ENCODE results near the gene MTM1.

The MTM1 gene

DNA sequence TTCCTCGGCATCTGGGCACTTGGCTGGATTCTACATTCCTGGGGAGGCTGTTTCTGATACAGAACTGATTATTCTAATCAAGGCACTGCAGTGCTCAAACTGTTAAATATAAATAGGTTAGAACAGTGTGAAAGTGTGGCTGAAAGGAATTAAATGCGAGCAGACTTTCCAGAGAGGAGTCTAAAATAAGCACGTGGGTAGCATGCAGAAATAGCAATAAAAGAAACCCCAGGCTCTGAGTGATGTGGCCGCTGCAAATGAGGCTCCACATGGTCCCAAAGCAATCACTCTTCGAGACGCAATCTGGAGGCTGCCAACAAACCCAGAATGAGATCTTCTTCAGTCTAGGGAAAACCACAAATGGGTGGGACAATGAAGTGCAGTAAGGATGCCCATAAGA lies 30.6 kb upstream of the MTM1 start:
- H3K27ac ChIP-seq (ENCODE audit: low read length), result no peak overlapping the region
- no peak for DNase-seq (ENCODE audit: low read depth, low spot score)
- H3K9me3 ChIP-seq (ENCODE audit: control insufficient read depth, insufficient read depth, low read length), result no peaks in the 10 kb centered on the region
- WGBS (ENCODE audit: insufficient coverage, insufficient read length), result no CpG with 5 or more reads among the region's 6 CpGs
- H3K27me3 ChIP-seq (ENCODE audit: control insufficient read depth, insufficient read depth, low read length), result no peaks in the 10 kb centered on the region
- H3K36me3 ChIP-seq (ENCODE audit: control insufficient read depth, insufficient read depth, low read length), result no peaks in the 10 kb centered on the region
- no peak overlapping the region for H3K4me3 ChIP-seq (ENCODE audit: low read length)
- no peaks in the 10 kb centered on the region for H3K4me1 ChIP-seq (ENCODE audit: control insufficient read depth, insufficient read depth, low read length)

- Histone ChIP-seq H3K27ac (ENCODE audit: low read length) (no peak overlapping the region), H3K4me1 (ENCODE audit: control insufficient read depth, insufficient read depth, low read length) (no peaks in the 10 kb centered on the region), H3K27me3 (ENCODE audit: control insufficient read depth, insufficient read depth, low read length) (no peaks in the 10 kb centered on the region), H3K4me3 (ENCODE audit: low read length) (no peak overlapping the region), H3K9me3 (ENCODE audit: control insufficient read depth, insufficient read depth, low read length) (no peaks in the 10 kb centered on the region), H3K36me3 (ENCODE audit: control insufficient read depth, insufficient read depth, low read length) (no peaks in the 10 kb centered on the region)
- DNase-seq (ENCODE audit: low read depth, low spot score), result no peak
- no CpG with 5 or more reads among the region's 6 CpGs for WGBS (ENCODE audit: insufficient coverage, insufficient read length)
These were observed 27.5 kb upstream of the MTM1 start for GRCh38 chrX:150540965-150541364.

GRCh38 chrX:150542846-150543229 lies 25.6 kb upstream of the MTM1 start:
- no peak for DNase-seq (ENCODE audit: low read depth, low spot score)
- no peaks in the 10 kb centered on the region for H3K4me1 ChIP-seq (ENCODE audit: control insufficient read depth, insufficient read depth, low read length)
- H3K36me3 ChIP-seq (ENCODE audit: control insufficient read depth, insufficient read depth, low read length), result no peaks in the 10 kb centered on the region
- H3K27ac ChIP-seq (ENCODE audit: low read length), result no peak overlapping the region
- no CpG with 5 or more reads among the region's 4 CpGs for WGBS (ENCODE audit: insufficient coverage, insufficient read length)
- no peaks in the 10 kb centered on the region for H3K9me3 ChIP-seq (ENCODE audit: control insufficient read depth, insufficient read depth, low read length)
- H3K27me3 ChIP-seq (ENCODE audit: control insufficient read depth, insufficient read depth, low read length), result no peaks in the 10 kb centered on the region
- no peak overlapping the region for H3K4me3 ChIP-seq (ENCODE audit: low read length)

DNA sequence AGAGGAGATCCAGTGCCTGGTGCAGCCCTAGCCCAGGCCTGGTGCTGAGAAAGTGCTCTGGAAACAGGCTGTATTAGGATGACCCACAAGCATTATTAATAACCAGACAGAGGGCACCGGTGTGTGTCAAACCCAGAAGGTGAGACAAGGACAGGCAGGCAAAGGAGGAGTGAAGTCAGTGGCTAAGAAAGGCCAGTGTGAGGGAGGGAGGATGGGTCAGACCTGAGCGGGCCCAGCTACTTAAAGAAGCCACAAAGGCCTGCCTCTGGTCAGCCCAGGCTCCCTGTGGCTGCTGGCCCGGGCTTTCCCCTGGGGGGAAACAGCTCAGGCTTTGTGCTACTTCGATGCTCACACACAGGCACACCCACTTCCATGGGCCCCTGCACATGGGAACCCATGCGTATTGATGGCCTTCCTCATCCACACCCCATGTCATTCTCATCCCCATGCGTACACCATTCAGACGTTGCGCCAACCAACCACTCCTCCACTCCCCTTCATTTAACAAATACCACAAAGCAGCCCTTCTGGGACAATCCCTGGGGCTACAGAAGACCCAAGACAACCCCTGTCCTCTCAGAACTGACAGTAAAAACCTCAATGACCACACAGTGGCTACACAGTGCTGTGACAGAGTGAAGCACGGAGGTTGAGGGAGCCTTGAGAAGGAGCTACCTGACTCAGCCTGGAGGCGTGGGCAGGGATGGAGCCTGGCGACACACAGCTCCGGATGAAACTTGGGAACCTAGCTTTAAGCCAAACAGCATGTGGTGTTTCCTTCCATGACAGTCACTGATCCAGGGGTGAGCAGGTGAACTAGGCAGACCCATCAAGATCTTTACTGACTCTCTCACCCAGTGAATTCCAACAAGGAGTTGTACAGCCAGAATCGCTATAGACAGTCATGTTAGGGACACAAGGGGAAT lies 24.9 kb upstream of the MTM1 start:
- DNase-seq (ENCODE audit: low read depth, low spot score), result no peak
- H3K9me3 ChIP-seq (ENCODE audit: control insufficient read depth, insufficient read depth, low read length), result no peaks in the 10 kb centered on the region
- H3K36me3 ChIP-seq (ENCODE audit: control insufficient read depth, insufficient read depth, low read length), result no peaks in the 10 kb centered on the region
- no peak overlapping the region for H3K4me3 ChIP-seq (ENCODE audit: low read length)
- H3K4me1 ChIP-seq (ENCODE audit: control insufficient read depth, insufficient read depth, low read length), result no peaks in the 10 kb centered on the region
- WGBS (ENCODE audit: insufficient coverage, insufficient read length), result 100% methylated on average over 3 of the region's 13 CpGs
- peaks cover 5% of the 10 kb centered on the region; the same call in 1 of the 2 replicates for H3K27me3 ChIP-seq (ENCODE audit: control insufficient read depth, insufficient read depth, low read length)
- H3K27ac ChIP-seq (ENCODE audit: low read length), result no peak overlapping the region

DNA sequence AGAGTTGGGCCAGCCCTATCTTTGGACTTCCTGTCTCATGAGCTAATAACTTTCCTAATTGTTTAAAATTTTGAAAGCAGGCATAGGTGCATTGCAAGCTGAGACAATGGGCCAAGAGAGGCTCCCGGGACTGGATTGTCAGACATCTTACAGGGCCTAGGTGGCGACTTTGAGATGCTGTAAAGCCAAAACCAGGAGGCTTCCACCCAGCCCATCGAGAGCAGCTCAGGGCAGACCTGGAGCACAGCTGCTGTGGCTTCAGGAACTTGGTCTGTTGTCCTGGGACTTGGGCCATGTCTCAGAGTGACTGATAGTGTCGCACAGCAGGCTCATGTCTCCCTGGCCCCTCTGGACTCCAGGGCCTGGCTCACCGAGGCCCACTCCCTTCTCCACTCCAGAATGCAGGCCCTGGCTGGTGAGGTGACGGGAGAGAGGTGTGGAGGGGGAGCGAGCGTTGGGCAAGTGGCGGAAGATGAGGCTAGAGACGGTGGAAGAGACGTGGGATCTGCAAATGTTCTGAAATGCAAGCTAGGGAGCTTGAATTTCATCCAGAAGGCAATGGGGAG lies 24.1 kb upstream of the MTM1 start:
- Histone ChIP-seq H3K4me3 (ENCODE audit: low read length) (no peak overlapping the region), H3K36me3 (ENCODE audit: control insufficient read depth, insufficient read depth, low read length) (no peaks in the 10 kb centered on the region), H3K27ac (ENCODE audit: low read length) (no peak overlapping the region), H3K9me3 (ENCODE audit: control insufficient read depth, insufficient read depth, low read length) (no peaks in the 10 kb centered on the region), H3K27me3 (ENCODE audit: control insufficient read depth, insufficient read depth, low read length) (peaks cover 5% of the 10 kb centered on the region; the same call in 1 of the 2 replicates), H3K4me1 (ENCODE audit: control insufficient read depth, insufficient read depth, low read length) (no peaks in the 10 kb centered on the region)
- no peak for DNase-seq (ENCODE audit: low read depth, low spot score)
- WGBS (ENCODE audit: insufficient coverage, insufficient read length), result no CpG with 5 or more reads among the region's 11 CpGs

DNA sequence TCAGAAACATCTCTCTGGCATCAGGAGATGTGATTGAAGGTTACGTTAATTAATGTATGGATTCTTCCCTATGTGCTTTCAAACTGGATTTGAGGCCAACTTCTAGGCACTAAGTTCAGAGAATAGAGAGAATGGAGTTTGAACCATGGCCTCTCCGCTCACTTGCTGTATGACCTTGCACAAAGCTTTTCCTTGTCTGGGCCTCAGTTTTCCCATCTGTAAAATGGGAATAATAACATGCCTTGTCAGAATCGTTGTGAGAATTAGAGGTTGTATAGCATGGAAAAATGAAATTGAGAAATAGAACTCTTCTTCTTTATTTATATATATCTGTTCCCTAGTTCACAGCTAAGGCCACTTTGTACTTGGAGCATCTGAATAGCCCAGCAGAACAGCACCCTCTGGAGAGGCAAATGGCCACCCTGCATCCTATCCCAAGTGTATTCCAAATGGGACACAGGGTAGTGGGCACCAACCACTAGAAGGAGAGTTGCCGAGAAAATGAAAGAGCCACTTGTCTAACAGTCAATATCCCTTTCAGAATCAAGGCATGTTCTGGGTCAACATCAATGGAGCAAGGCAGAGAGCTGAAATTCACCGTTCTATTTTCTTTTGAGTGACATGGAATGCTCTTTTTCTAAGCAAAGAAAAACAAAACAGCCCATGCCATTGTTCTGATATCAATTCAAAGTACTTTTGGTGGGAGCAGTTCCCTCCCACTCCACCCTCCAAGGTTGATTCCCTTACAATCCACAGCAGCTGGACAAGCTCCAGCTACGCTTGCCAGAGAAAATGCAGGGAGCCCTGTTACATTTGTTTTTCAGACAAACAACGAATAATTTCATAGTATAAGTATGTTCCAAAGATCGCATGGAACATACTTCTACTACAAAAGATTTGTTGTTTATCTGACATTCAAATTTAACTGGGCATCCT lies 23.3 kb upstream of the MTM1 start:
- Histone ChIP-seq H3K4me3 (ENCODE audit: low read length) (no peak overlapping the region), H3K9me3 (ENCODE audit: control insufficient read depth, insufficient read depth, low read length) (no peaks in the 10 kb centered on the region), H3K27ac (ENCODE audit: low read length) (no peak overlapping the region), H3K27me3 (ENCODE audit: control insufficient read depth, insufficient read depth, low read length) (peaks cover 5% of the 10 kb centered on the region; the same call in 1 of the 2 replicates), H3K4me1 (ENCODE audit: control insufficient read depth, insufficient read depth, low read length) (no peaks in the 10 kb centered on the region), H3K36me3 (ENCODE audit: control insufficient read depth, insufficient read depth, low read length) (no peaks in the 10 kb centered on the region)
- DNase-seq (ENCODE audit: low read depth, low spot score), result no peak
- no CpG with 5 or more reads among the region's 8 CpGs for WGBS (ENCODE audit: insufficient coverage, insufficient read length)

GRCh38 chrX:150546711-150547153 lies 21.7 kb upstream of the MTM1 start:
- Histone ChIP-seq H3K4me3 (ENCODE audit: low read length) (no peak overlapping the region), H3K4me1 (ENCODE audit: control insufficient read depth, insufficient read depth, low read length) (no peaks in the 10 kb centered on the region), H3K27ac (ENCODE audit: low read length) (no peak overlapping the region), H3K27me3 (ENCODE audit: control insufficient read depth, insufficient read depth, low read length) (peaks cover 5% of the 10 kb centered on the region; the same call in 1 of the 2 replicates), H3K9me3 (ENCODE audit: control insufficient read depth, insufficient read depth, low read length) (no peaks in the 10 kb centered on the region), H3K36me3 (ENCODE audit: control insufficient read depth, insufficient read depth, low read length) (no peaks in the 10 kb centered on the region)
- no CpG with 5 or more reads among the region's 9 CpGs for WGBS (ENCODE audit: insufficient coverage, insufficient read length)
- DNase-seq (ENCODE audit: low read depth, low spot score), result no peak

- Histone ChIP-seq H3K27ac (ENCODE audit: low read length) (no peak overlapping the region), H3K4me1 (ENCODE audit: control insufficient read depth, insufficient read depth, low read length) (no peaks in the 10 kb centered on the region), H3K9me3 (ENCODE audit: control insufficient read depth, insufficient read depth, low read length) (no peaks in the 10 kb centered on the region), H3K4me3 (ENCODE audit: low read length) (no peak overlapping the region; the same call in 1 of the 2 replicates), H3K27me3 (ENCODE audit: control insufficient read depth, insufficient read depth, low read length) (peaks cover 5% of the 10 kb centered on the region; the same call in 1 of the 2 replicates), H3K36me3 (ENCODE audit: control insufficient read depth, insufficient read depth, low read length) (no peaks in the 10 kb centered on the region)
- no CpG with 5 or more reads among the region's 54 CpGs for WGBS (ENCODE audit: insufficient coverage, insufficient read length)
- DNase-seq (ENCODE audit: low read depth, low spot score), result no peak
These were observed 20.9 kb upstream of the MTM1 start for GRCh38 chrX:150547375-150548115.

- Histone ChIP-seq H3K27ac (ENCODE audit: low read length) (no peak overlapping the region), H3K4me1 (ENCODE audit: control insufficient read depth, insufficient read depth, low read length) (no peaks in the 10 kb centered on the region), H3K36me3 (ENCODE audit: control insufficient read depth, insufficient read depth, low read length) (no peaks in the 10 kb centered on the region), H3K27me3 (ENCODE audit: control insufficient read depth, insufficient read depth, low read length) (peaks cover 5% of the 10 kb centered on the region; the same call in 1 of the 2 replicates), H3K9me3 (ENCODE audit: control insufficient read depth, insufficient read depth, low read length) (no peaks in the 10 kb centered on the region), H3K4me3 (ENCODE audit: low read length) (no peak overlapping the region)
- no peak for DNase-seq (ENCODE audit: low read depth, low spot score)
- no CpG with 5 or more reads among the region's 4 CpGs for WGBS (ENCODE audit: insufficient coverage, insufficient read length)
These were observed 20.2 kb upstream of the MTM1 start for GRCh38 chrX:150548251-150548650.
